Measurements from ENCODE around the gene ZNF579.
"Not testable (repeated sequence)": the region's sequence is repeated elsewhere in the genome, so short reads cannot be mapped to it uniquely, and the experiment has no call there.

Gene ZNF579

DNA sequence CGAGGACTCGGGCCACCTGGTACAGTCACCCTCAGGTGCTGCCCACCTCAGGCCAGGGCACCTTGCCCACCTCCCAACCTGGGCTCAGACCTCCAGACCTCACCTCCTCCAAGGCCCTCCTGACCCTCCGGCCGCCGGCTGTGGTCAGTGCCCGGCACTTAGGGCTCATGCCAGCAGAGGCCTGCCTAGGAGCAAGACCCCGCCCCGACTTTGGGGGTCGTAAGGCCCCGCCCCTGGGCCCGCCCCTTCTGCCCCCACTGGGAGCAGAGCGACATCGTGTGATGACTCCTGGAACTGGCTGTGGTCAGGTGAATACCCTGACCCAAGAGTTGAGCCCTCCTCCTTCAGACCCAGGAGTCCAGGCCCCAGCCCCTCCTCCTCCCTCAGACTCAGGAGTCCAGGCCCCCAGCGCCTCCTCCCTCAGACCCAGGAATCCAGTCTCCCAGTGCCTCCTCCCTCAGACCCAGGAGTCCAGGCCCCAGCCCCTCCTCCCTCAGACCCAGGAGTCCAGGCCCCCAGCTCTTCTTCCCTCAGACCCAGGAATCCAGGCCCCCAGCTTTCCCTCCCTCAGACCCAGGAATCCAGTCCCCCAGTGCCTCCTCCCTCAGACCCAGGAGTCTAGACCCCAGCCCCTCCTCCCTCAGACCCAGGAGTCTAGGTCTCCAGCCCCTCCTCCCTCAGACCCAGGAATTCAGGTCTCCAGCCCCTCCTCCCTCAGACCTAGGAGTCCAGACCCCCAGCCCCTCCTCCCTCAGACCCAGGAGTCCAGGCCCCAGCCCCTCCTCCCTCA lies 43.5 kb downstream of the ZNF579 start, which contains the start of gene SBK2:
Gene SBK2 (minus strand): TSS at position 183 of the 790 bp plus-strand sequence. CDS start 839 bp downstream, outside the sequence.
- no peak for DNase-seq

DNA sequence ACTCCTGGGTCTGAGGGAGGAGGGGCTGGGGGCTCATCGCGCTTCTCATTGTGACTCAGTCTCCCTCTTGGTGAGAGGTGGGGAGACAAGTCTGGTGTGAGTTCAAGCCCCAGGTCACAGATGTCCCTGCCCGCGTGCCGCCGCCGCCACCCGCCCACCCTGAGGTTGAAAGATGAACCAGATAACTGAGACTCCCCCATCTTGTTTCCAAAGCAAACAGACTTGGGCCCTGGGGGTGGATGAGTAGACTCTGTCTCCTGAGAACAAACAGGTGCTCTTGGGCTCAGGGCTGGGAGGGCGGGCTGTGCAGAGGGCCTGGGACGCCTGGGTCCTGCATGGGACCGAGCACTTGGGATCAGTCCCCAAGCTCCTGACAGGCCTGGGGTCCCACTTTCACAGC lies 44.3 kb downstream of the ZNF579 start:
- DNase-seq, result no peak

DNA sequence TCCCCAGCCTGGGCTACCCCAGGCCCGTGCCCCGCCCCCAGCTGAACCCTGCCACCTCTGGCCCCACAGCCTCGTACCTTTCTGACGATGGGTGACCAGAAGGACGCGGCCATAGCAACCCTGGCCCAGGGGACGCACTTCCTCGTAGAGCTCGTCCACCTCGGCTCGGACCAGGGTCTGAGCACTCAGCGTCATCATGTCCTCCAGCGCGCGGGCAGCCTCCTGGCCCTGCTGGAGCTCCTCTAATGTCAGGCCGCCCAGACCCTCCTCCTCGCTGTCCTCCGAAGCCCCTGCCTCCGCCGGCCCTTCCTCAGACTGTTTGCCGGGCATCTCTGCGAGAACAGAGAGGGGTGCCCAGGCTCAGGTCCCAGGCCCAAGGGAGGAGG lies 44.7 kb downstream of the ZNF579 start:
- DNase-seq, result no peak

DNA sequence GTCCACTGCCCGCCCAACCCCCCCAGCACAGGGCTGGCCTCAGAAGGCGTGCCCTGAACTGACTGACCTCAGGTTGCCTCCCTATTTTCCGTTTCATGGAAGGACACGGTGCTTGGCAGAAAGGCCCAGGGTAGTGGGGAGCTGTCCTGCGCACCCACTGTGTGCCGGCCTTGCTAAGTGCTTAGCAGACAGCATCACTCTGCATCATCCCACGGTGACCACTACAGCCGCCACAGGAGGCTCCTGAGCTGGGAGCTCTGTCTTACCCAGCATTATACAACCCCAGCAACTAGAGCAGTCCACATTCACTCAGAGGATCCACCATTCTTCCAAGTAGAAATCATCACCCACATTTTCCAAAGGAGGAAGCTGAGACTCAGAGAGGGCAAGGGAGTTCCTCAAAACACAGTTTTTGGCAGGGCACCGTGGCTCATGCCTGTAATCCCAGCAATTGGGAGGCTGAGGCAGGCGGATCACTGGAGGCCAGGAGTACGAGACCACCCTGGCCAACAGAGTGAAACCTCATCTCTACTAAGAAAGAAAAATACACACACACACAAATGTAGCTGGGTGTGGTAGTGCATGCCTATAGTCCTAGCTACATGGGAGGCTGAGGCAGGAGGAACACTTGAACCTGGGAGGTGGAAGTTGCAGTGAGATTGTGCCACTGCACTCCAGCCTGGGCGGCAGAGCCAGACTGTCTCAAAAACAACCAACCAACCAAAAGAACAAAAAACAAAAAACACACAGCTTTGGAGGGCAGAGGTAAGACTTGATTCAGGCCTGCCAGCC lies 45.3 kb downstream of the ZNF579 start:
- DNase-seq, result peak; percentile 63 to 68

DNA sequence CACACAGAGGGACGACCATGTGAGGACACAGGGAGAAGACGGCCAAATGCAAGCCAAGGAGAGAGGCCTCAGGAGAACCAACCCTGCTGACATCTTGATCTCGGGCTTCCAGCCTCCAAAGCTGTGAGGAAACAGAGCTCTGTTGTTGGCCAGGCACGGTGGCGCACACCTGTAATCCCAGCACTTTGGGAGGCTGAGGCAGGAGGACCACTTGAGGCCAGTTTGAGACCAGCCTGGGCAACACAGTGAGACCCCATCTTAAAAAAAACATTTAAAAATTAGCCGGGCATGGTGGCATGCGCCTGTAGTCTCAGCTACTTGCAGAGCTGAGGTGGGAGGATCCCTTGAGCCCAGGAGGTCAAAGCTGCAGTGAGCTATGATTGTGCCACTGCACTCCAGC lies 46.4 kb downstream of the ZNF579 start:
- DNase-seq, result not testable (repeated sequence)

DNA sequence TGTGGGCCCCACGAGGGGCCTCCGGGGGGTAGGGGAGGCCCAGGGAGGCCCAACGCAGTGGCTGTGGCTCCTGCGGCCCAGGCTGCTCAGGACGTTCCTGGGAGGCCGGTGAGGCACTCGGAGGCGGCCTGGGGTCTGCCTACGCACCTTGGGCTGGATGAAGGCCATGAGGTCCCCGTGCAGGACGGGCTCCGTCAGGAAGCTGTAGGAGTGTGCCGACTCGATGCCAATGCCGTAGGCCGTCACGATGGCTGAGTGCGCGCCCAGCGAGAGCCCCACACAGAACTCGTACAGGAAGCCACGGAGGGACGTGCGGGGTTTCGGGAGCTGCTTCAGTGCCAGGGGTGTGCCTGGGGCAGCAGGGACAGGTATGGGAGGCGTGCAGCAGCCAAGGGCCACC lies 49.7 kb downstream of the ZNF579 start:
- DNase-seq, result no peak

DNA sequence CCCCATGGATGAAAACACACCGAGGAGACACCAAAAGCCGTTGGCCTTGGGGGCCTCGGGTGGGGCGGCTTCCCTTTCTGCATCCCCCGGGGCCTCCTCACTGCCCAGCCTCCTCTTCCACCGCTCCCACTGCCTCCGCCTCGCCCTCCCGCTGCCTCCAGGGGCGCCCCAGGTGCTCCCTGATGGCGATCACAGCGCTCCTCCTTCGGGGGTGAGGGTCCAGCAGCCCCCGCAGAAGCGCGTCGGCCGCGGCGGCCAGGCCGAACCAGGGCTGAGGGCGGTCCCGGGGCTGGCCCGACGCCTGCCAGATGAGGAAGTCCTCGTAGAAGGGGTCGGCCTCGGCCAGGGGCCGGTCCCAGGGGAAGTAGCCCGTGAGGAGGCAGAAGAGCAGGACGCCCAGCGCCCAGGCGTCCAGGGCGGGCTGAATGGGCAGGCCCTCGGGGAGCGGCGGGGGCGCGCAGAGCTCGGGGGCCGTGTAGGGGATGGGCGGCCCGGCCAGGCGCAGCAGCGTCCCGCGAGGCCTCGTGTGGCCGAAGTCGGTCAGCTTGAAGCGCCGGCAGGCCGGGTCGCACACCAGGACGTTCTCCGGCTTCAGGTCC lies 50.9 kb downstream of the ZNF579 start:
- no peak for DNase-seq

DNA sequence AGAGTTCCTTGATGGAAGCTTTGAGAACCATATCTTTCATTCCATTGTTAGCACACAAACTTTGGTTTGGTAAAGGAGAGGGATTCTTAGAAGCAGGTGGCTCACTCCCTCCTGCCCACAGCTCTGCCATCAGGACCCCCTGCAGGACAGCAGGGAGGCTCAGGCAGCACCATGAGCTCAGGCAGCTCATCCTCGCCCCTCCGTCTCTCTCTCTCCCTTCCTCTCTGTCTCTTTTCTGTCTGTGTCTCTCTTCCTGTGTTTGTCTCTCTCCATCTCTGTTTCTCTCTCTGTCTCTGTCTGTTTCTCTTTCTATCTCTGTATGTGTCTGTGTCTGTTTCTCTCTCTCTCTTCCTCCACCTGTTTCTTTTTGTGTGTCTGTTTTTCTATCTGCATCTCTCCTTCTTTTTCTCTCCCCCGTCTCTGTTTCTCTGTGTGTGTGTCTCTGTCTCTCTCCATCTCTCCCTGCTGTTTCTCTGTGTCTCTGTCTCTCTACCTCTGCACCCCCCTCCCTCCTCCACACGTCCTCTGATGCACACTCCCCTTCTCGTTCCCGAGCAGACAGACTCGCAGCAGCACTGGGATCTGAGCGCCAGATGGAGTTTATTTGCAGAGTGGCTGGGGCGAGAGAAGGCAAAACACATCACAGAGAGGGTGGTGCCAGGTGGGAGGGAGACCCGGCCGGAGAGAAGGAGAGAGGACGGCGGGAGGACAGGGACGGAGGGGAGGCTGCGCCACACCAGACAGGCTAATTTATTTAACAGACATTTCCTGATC lies 52.4 kb downstream of the ZNF579 start:
- DNase-seq, result no peak

DNA sequence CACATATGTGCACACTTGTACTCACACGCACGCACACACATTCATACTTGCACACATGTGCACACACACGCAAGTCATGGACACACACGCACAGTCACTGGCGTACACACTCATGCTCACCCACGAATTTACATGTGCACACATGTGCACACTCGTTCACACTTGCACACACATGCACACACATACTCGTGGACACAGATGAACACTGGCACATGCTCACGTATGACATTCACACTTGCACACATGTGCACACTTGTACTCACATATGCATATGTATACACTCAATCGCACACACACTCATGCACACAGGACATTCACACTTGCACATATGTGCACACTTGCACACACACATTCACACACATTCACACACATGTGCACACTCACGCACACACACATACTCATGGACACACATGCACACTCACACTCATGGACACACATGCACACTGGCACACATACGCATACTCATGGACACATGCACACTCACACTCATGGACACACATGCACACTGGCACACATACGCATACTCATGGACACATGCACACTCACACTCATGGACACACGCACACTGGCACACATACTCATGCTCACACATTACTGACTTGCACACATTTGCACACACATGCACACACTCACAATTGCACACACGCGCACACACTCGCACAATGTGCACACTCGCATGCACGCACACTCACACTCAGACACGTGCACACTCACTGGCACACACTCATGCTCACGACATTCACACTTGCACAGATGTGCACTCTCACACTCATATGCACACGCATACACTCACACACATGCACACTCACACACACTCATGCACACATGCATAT lies 53.2 kb downstream of the ZNF579 start:
- DNase-seq, result no peak
